A549 (cell line): ENCODE data around the gene TAF4.

Source experiments
- CTCF ChIP-seq: fragments of >200 bp; sonication (Bioruptor Twin); formaldehyde crosslinking; IDR thresholded peaks from 3 replicates; pipeline ENCODE4 v1.5.1; 2016
- MAZ ChIP-seq: fragments of 150-350 bp; IDR thresholded peaks from 2 replicates; pipeline ENCODE4 v1.6.1; 2014; ENCODE audit warnings: antibody characterized with exemption, low read depth, low read length, borderline replicate concordance
- POLR2AphosphoS2 ChIP-seq: conservative IDR thresholded peaks from 2 replicates; pipeline ENCODE4 v1.6.1; 2012; ENCODE audit warnings: low read length, improper control_type of control experiment, inconsistent platforms
- REST ChIP-seq: fragments of 200-600 bp; sonication (generic); IDR thresholded peaks from 2 replicates; pipeline ENCODE4 v1.6.1; 2016; ENCODE audit warnings: antibody characterized with exemption, mild to moderate bottlenecking, moderate library complexity

GRCh38 chr20:62066983-62067433 is 1.3 kb upstream of the TAF4 start:
- no peak for TF ChIP-seq POLR2AphosphoS2
- TF ChIP-seq CTCF: no peak
- TF ChIP-seq REST: no peak
- no peak for TF ChIP-seq MAZ
